Measurements from ENCODE around the gene MMP25.

The MMP25 gene, protein sequence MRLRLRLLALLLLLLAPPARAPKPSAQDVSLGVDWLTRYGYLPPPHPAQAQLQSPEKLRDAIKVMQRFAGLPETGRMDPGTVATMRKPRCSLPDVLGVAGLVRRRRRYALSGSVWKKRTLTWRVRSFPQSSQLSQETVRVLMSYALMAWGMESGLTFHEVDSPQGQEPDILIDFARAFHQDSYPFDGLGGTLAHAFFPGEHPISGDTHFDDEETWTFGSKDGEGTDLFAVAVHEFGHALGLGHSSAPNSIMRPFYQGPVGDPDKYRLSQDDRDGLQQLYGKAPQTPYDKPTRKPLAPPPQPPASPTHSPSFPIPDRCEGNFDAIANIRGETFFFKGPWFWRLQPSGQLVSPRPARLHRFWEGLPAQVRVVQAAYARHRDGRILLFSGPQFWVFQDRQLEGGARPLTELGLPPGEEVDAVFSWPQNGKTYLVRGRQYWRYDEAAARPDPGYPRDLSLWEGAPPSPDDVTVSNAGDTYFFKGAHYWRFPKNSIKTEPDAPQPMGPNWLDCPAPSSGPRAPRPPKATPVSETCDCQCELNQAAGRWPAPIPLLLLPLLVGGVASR

DNA sequence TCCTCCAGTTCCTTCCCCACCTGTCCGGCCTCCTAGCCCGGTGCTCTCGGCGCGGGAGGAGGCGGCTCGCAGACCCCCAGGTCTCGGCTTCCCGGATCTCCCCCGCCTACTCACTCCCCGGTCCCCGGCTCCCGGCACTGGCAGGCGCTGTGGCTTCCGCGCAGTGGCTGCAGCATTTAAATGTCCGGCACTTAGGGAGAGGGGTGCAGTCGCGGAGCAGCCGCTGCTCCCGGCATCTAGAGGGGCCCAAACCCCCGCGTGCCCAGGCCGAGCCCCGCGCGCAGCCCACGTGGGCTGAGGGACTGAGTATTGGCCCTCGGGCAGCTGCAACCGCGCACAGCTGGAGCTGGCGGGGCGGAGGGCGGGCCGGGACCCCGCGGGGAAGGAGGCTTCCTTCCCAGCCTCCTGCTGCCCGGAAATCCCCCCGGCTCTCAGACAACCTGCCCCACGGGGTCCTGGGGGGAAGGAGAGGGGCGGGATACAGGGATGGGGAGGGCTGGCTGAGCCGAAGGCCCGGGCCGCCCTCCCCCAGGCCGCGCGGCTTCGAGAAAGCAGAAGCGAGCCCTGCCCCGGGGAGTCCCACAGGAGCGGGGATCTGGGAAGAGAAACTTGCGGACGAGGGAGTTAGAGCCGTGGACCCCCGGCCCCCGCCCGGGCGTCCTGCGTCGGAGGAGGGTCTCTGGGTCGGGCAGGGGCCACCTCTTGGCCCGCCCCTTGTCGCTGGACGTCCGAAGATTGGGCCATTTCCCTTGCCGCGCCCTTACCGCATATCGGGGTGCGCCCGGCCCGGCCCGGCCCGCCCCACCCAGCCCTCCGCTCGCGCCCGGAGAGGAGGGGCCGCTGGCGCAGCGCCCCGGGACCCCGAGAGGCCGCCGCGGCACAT, at the start of gene MMP25:
Gene MMP25, plus strand, starts transcription at position 804 of the 883 bp plus-strand sequence. CDS start 357 bp downstream, outside the sequence.
- Histone ChIP-seq H3K9me3 (ENCODE audit: control insufficient read depth in 1 of 2, low read length in 2 of 2) (no peaks in the 10 kb centered on the region), H3K36me3 (ENCODE audit: control insufficient read depth in 1 of 2, insufficient read depth in 2 of 2, low read length in 2 of 2) (no peaks in the 10 kb centered on the region), H3K27ac (ENCODE audit: low read length) (no peak within 1 kb of the TSS), H3K27me3 (ENCODE audit: low read depth, low read length) (peaks cover 26% of the 10 kb centered on the region), H3K4me3 (ENCODE audit: low read depth in 1 of 2, low read length in 2 of 2) (peak within 1 kb of the TSS; percentile 16 to 73), H3K4me1 (ENCODE audit: control insufficient read depth in 1 of 2, insufficient read depth in 2 of 2, low read length in 2 of 2) (peaks cover 0 to 16% of the 10 kb centered on the region in 2 donors)

DNA sequence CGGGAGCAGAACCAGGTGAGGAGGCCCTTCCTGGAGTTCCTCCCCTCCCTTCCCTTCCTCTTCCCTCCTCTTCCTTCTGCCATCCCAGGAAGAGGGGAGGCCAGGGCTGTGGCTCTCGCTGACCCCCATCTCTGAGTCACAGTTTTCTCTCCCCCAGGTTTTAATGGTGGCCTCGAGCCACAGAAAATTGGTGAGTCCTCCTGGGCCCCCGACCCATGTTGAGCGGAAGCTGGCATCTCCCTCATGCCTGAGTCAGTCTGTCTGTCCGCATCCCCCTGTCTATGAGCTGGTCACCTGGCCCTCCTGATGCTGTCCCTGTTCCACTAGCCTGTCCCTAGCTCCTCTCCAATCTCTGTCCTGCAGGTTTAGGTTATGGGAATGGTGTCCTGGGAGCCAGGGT, 46.4 kb upstream of the MMP25 start:
- Histone ChIP-seq H3K9me3 (ENCODE audit: control insufficient read depth in 1 of 2, low read length in 2 of 2) (no peaks in the 10 kb centered on the region), H3K27ac (ENCODE audit: low read length) (no peak overlapping the region), H3K36me3 (ENCODE audit: control insufficient read depth in 1 of 2, insufficient read depth in 2 of 2, low read length in 2 of 2) (no peaks in the 10 kb centered on the region), H3K4me3 (ENCODE audit: low read depth in 1 of 2, low read length in 2 of 2) (no peak overlapping the region), H3K4me1 (ENCODE audit: control insufficient read depth in 1 of 2, insufficient read depth in 2 of 2, low read length in 2 of 2) (peaks cover 0 to 3% of the 10 kb centered on the region in 2 donors), H3K27me3 (ENCODE audit: low read depth, low read length) (no peaks in the 10 kb centered on the region)

DNA sequence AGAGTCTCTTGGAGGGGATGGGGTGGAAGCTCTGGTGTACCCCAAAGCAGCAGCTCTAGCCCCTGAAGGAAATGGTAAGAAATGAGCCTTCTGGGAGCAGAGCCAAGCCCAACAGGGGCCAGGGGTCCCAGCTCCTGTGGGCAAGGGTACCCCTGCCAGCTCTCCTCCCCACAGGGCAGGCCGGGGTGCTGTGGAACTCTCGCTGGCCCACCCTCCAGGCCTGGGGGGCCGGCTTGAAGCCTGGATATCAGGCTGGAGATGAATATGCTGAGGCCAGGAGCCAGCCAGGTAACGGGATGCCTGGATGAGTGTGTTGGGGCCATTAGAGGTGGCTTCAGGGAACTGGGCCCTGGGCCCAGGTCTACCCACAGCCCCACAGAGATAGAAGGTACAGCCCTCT, 45.8 kb upstream of the MMP25 start:
- Histone ChIP-seq H3K27me3 (ENCODE audit: low read depth, low read length) (no peaks in the 10 kb centered on the region), H3K9me3 (ENCODE audit: control insufficient read depth in 1 of 2, low read length in 2 of 2) (no peaks in the 10 kb centered on the region), H3K27ac (ENCODE audit: low read length) (no peak overlapping the region), H3K36me3 (ENCODE audit: control insufficient read depth in 1 of 2, insufficient read depth in 2 of 2, low read length in 2 of 2) (no peaks in the 10 kb centered on the region), H3K4me3 (ENCODE audit: low read depth in 1 of 2, low read length in 2 of 2) (no peak overlapping the region), H3K4me1 (ENCODE audit: control insufficient read depth in 1 of 2, insufficient read depth in 2 of 2, low read length in 2 of 2) (peaks cover 0 to 4% of the 10 kb centered on the region in 2 donors)

DNA sequence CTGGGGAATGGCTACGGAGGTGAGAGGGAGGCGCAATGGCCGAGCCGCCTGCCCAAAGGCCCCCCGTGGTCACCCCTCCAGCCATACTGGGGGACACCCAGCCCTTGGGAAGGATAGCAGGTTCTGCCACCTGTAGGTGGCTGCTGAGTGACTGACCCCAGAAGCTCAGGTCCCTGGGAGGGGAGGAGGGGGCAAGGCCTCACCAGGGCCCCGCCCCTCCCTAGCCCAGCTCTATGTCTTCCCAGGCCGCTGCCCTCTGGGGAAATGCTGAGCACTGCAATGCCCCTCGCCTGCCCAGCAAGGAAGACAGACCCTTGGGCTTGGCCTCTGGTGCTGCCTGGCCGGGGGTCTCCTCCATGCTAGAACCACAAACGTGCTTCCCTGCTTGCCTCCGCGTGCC, 45.0 kb upstream of the MMP25 start:
- Histone ChIP-seq H3K27me3 (ENCODE audit: low read depth, low read length) (no peaks in the 10 kb centered on the region), H3K9me3 (ENCODE audit: control insufficient read depth in 1 of 2, low read length in 2 of 2) (no peaks in the 10 kb centered on the region), H3K36me3 (ENCODE audit: control insufficient read depth in 1 of 2, insufficient read depth in 2 of 2, low read length in 2 of 2) (no peaks in the 10 kb centered on the region), H3K27ac (ENCODE audit: low read length) (no peak overlapping the region), H3K4me1 (ENCODE audit: control insufficient read depth in 1 of 2, insufficient read depth in 2 of 2, low read length in 2 of 2) (peaks cover 0 to 4% of the 10 kb centered on the region in 2 donors), H3K4me3 (ENCODE audit: low read depth in 1 of 2, low read length in 2 of 2) (no peak overlapping the region)

DNA sequence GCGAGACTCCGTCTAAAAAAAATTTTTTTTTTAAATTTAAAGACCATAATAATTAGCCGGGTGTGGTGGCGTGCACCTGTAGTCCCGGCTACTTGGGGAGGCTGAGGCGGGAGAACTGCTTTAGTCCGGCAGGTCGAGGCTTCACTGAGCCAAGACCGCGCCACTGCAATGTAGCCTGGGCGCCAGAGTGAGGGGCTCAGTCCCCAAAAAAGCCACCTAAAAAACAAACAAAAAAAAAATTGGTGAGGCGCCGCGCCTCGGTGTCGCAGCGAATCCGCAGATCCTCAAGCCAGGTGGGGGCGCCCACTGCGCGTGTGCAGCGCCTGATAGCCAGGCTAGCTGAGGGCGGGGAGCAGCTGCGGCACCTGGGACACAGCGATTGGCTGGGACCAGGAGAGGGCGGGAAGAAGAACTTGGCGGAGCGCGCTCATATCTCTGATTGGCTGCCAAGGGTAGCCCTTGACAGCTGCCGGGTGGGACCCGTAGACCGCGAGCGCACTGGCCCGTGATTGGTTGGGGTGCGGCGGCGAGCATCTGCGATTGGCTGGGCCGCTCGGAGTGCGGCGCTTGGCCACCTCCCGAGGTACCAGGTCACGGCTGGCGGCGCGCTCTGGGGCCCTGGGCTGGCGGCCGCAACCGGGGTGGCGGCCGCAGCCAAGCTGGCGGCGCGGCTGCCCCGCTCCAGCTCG, 42.6 kb upstream of the MMP25 start:
- Histone ChIP-seq H3K4me3 (ENCODE audit: low read depth in 1 of 2, low read length in 2 of 2) (no peak overlapping the region), H3K9me3 (ENCODE audit: control insufficient read depth in 1 of 2, low read length in 2 of 2) (no peaks in the 10 kb centered on the region), H3K36me3 (ENCODE audit: control insufficient read depth in 1 of 2, insufficient read depth in 2 of 2, low read length in 2 of 2) (no peaks in the 10 kb centered on the region), H3K27me3 (ENCODE audit: low read depth, low read length) (peaks cover 3% of the 10 kb centered on the region), H3K27ac (ENCODE audit: low read length) (no peak overlapping the region), H3K4me1 (ENCODE audit: control insufficient read depth in 1 of 2, insufficient read depth in 2 of 2, low read length in 2 of 2) (peaks cover 5 to 6% of the 10 kb centered on the region in 2 donors)

DNA sequence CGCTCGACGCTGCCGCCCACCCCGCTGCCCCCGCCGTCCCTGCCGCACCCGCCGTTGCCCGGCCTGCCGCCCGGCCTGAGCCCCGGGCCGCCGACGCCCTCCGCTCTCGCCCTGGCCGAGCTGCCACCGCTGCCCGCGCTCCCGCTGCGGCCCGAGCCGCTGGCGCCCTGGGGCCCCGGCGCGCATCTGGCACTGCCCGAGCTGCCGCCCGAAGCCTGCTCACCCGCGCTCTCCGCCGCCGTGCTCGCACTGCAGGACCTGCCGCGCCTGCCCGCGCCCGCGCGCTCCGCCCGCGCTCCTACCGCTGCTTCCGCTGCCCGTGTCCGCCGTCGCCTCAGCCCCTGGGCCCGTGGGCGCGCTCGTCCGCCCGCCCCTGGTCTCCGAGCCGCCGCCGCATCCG, 42.0 kb upstream of the MMP25 start:
- no peak overlapping the region for H3K4me3 ChIP-seq (ENCODE audit: low read depth in 1 of 2, low read length in 2 of 2)

DNA sequence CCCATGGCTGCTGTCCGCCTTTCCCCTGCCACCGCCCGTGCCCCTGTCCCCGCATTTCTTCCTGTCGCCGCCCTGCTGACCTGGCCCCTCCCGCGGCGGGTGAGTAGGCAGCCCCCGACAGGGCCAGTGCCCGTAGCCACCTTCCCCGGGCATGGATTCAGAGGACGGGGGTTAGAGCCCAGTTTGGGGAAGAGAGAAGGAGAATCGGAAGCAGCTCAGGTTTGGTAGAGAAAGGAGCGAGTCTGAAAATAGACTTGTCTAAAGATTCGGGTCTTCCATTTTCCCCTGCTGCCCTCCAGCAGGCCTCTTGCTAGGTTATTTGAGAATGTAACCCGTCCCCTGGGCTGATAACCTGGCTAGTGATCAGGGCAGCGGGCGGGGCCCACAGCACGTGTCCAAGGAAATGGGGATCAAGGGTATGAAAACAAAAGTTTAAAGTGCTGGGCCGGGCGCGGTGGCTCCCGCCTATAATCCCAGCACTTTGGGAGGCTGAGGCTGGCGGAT, 41.5 kb upstream of the MMP25 start:
- Histone ChIP-seq H3K27me3 (ENCODE audit: low read depth, low read length) (peaks cover 3% of the 10 kb centered on the region), H3K27ac (ENCODE audit: low read length) (peak overlapping the region; percentile 31), H3K9me3 (ENCODE audit: control insufficient read depth in 1 of 2, low read length in 2 of 2) (no peaks in the 10 kb centered on the region), H3K4me1 (ENCODE audit: control insufficient read depth in 1 of 2, insufficient read depth in 2 of 2, low read length in 2 of 2) (peaks cover 5 to 7% of the 10 kb centered on the region in 2 donors), H3K4me3 (ENCODE audit: low read depth in 1 of 2, low read length in 2 of 2) (peak overlapping the region; percentile 32 to 48), H3K36me3 (ENCODE audit: control insufficient read depth in 1 of 2, insufficient read depth in 2 of 2, low read length in 2 of 2) (no peaks in the 10 kb centered on the region)

More for the DNA sequence above, 42.0 kb upstream of the MMP25 start:
- H3K27me3 ChIP-seq (ENCODE audit: low read depth, low read length): peaks cover 3% of the 10 kb centered on the region
- no peak overlapping the region for H3K27ac ChIP-seq (ENCODE audit: low read length)
- H3K9me3 ChIP-seq (ENCODE audit: control insufficient read depth in 1 of 2, low read length in 2 of 2): no peaks in the 10 kb centered on the region
- H3K36me3 ChIP-seq (ENCODE audit: control insufficient read depth in 1 of 2, insufficient read depth in 2 of 2, low read length in 2 of 2): no peaks in the 10 kb centered on the region
- H3K4me1 ChIP-seq (ENCODE audit: control insufficient read depth in 1 of 2, insufficient read depth in 2 of 2, low read length in 2 of 2): peaks cover 5 to 7% of the 10 kb centered on the region in 2 donors

DNA sequence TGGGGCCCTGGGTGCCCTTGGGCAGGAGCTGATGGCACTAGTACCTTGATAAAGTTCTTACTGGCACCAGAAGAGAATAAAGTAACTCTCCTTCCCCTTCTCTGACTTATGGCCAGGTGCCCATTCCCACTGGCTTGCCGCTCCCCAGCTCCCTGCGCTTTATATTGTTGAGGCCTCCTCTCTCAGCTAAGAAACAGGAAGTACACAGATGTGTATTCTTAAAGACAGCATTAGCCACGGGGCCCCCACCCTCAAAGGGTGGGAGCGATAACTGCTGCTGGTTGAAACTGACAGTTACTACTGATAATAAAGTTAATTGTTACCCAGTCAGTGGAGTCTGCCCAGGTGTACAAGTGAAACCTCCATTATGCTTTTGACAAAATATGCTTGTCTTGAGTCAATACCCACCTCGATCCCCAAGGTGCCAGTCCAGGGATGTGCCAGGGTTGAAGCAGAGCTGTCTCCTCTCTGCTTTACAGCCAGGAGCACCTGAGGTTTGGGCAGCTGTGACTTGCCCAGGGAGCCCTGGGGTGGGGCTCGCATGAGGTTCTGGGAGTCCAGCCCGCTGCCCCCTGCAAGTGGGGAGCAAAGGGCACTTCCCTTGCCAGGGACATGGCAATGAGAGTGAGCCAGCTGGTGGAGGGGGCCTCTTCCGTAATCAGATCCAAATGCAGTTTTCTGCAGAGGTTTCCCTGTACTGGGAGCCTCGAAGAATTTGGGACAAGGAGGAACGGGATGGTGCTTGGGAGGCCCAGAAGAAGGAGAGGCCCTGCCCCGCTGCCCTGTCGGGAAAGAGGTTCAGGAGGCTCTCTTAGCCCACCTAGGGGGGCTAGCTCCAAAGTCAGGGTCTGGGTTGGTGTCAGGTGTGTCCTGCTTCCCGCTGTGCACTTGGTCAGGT, 39.1 kb upstream of the MMP25 start:
- no peaks in the 10 kb centered on the region for H3K36me3 ChIP-seq (ENCODE audit: control insufficient read depth in 1 of 2, insufficient read depth in 2 of 2, low read length in 2 of 2)
- peaks cover 9% of the 10 kb centered on the region for H3K27me3 ChIP-seq (ENCODE audit: low read depth, low read length)
- peak overlapping the region; percentile 74 for H3K27ac ChIP-seq (ENCODE audit: low read length)
- H3K4me3 ChIP-seq (ENCODE audit: low read depth in 1 of 2, low read length in 2 of 2): no peak overlapping the region
- H3K4me1 ChIP-seq (ENCODE audit: control insufficient read depth in 1 of 2, insufficient read depth in 2 of 2, low read length in 2 of 2): peaks cover 5 to 7% of the 10 kb centered on the region in 2 donors
- no peaks in the 10 kb centered on the region for H3K9me3 ChIP-seq (ENCODE audit: control insufficient read depth in 1 of 2, low read length in 2 of 2)

DNA sequence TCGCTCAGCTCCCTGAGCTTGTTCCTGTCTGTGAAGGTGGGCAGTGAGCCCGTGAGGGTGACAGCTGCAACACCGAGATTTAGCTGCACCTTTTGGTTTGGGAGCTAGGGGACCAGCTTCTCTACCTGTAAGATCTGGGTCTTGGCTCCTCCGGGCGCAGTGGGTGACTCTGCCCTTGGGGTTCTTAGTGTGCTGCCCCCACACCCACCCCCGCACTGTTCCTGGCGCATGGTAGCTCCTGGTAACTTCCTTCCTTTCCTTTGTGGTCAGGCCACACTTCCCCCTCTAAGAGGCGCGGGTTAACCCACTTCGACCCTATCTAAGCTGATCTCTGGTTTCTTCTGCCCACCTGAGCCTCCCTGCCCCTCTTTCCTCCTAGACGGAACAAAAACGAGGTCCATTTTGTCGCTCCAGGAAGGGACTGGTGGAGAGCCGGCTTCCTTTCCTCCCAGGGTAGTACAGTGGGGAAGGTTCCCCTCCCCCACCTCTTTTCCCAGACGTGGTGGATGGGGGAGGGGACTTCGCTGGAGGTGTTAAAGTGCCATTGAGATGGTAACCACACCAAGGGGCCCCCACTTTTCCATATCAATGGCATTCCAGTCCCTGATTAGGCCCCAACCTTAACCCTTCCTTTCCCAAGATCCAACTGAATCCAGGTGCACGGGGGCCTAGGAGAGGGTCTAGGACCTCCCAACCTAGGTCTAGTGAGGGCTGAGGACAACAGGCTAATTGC, 38.2 kb upstream of the MMP25 start:
- Histone ChIP-seq H3K27me3 (ENCODE audit: low read depth, low read length) (peaks cover 15% of the 10 kb centered on the region), H3K9me3 (ENCODE audit: control insufficient read depth in 1 of 2, low read length in 2 of 2) (no peaks in the 10 kb centered on the region), H3K36me3 (ENCODE audit: control insufficient read depth in 1 of 2, insufficient read depth in 2 of 2, low read length in 2 of 2) (no peaks in the 10 kb centered on the region), H3K4me3 (ENCODE audit: low read depth in 1 of 2, low read length in 2 of 2) (peak overlapping the region; percentile 9 to 28), H3K4me1 (ENCODE audit: control insufficient read depth in 1 of 2, insufficient read depth in 2 of 2, low read length in 2 of 2) (peaks cover 5 to 7% of the 10 kb centered on the region in 2 donors), H3K27ac (ENCODE audit: low read length) (peak overlapping the region; percentile 74)

All from muscle layer of duodenum (tissue), 2 donors.